Loucy (cell line): ENCODE data around the gene COBLL1.

Source experiments
- CTCF ChIP-seq: fragments of 200-600 bp; sonication (generic); conservative IDR thresholded peaks from 2 replicates; pipeline ENCODE4 v1.5.1; 2014; ENCODE audit warnings: mild to moderate bottlenecking, antibody characterized with exemption, low read length
- EZH2phosphoT487 ChIP-seq: fragments of 200-600 bp; IDR thresholded peaks from 2 replicates; pipeline ENCODE4 v1.6.1; 2018; ENCODE audit warnings: antibody characterized with exemption, mild to moderate bottlenecking, moderate library complexity, borderline replicate concordance

GRCh38 chr2:164843346-164843911, 1.8 kb upstream of the COBLL1 start:
- TF ChIP-seq CTCF (no peak), EZH2phosphoT487 (no peak)
